ENCODE results near the gene GPR6. TPM values are rescaled to one million over a fixed set of nuclear protein-coding genes. Genes with fewer than 3 reads are reported as not detected.

GPR6 gene, protein sequence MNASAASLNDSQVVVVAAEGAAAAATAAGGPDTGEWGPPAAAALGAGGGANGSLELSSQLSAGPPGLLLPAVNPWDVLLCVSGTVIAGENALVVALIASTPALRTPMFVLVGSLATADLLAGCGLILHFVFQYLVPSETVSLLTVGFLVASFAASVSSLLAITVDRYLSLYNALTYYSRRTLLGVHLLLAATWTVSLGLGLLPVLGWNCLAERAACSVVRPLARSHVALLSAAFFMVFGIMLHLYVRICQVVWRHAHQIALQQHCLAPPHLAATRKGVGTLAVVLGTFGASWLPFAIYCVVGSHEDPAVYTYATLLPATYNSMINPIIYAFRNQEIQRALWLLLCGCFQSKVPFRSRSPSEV
- total RNA-seq (not detected), polyA plus RNA-seq (not detected), total RNA-seq (not detected)

DNA sequence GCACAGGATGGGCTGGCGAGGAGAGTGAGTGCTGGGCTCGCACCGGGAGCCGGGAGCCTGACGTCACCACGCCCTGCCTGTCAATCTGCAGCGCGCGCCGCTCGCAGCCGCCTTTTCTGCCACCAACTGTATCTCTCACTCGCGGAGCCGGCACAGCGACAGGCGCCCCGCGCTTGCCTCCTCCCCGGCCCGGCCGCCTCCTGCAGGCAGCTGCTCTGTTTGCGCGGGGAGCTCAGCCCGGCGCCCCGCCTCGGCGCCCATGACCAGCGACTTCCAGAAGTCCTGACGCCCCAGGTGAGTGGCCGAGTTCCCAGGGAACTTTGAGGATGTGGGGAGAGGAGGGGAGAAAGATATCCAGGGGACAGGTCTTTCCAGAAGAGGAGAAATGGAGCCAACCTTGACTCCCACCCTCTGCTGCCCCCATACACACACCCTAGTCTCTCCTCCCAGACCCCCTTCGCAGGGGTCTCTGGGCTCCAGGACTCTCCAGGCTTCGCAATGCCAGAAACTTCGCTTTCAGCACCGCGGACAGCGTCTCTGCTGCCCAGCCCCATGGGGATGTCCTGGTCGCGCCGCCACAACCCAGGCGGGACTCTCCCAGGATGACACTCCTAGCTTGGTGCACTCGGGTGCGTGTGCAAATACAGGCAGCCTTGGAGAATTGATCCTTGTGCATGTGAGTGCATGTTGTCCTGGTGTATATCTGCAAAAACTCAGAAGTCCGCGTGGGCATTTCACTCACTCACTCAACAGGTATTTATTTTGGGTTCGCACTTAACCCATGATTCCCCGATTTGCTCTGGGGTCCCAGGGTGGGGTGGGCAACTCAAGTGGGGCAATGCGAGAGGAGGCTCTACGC is at the start of gene GPR6:
TSS of gene GPR6 (plus strand) at position 138 of the 859 bp plus-strand sequence. CDS start 802 bp downstream, outside the sequence.
- no peaks in the 10 kb centered on the region for H3K36me3 Mint-ChIP-seq
- H3K4me1 ChIP-seq (ENCODE audit: control insufficient read depth in 2 of 2, insufficient read depth in 2 of 2, low read length in 2 of 2) = no peaks in the 10 kb centered on the region
- POLR2A ChIA-PET = no interaction called here
- peaks cover 0 to 19% (median 8%) of the 10 kb centered on the region in 11 donors for H3K9me3 Mint-ChIP-seq
- H3K36me3 ChIP-seq (ENCODE audit: control insufficient read depth in 2 of 3, insufficient read depth in 3 of 3, low read length in 3 of 3) = no peaks in the 10 kb centered on the region
- CTCF ChIA-PET = no interaction called here
- H3K27me3 ChIP-seq (ENCODE audit: control insufficient read depth in 2 of 2, insufficient read depth in 2 of 2, low read length in 2 of 2) = no peaks in the 10 kb centered on the region
- H3K27me3 Mint-ChIP-seq = peaks cover 29 to 87% (median 74%) of the 10 kb centered on the region in 5 donors
- H3K27ac Mint-ChIP-seq = no peak within 1 kb of the TSS
- no peaks in the 10 kb centered on the region for H3K9me3 ChIP-seq (ENCODE audit: control insufficient read depth in 2 of 3, low read length in 3 of 3)
- H3K4me3 Mint-ChIP-seq = no peak within 1 kb of the TSS
- intact Hi-C loops (cut with micrococcal nuclease) = no loop called here
- H3K4me1 Mint-ChIP-seq = peaks cover 0 to 1% (median 0%) of the 10 kb centered on the region in 7 donors
- DNase-seq (peak in 7 of 9 donors; percentile 3 to 51 (median 22)), ATAC-seq (peak; percentile 58)
- no peak within 1 kb of the TSS for H3K4me3 ChIP-seq (ENCODE audit: low read length)
- H3K27ac ChIP-seq (ENCODE audit: low read depth, low read length) = no peak within 1 kb of the TSS

DNA sequence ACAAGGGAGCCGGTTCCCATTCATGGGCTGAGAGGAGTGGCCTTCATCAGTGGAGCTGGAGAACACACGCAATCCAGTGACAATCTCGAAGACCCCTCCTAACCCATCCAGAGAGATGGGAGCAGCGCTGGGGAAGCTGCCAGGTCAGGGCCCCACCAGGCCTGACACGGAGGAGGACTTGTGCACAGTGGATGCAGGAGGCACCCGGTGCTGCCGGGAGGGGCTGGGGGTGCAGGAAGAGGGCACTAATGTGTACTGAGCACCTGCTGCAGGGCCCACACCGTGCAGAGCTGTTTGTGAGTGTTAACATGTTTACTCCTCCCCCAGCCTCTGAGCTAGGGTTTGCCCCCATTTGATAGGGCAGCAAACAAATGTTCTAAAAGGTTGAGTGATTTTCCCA is 43.8 kb upstream of the GPR6 start:
- Mint-ChIP-seq H3K9me3 (peaks cover 0 to 7% (median 4%) of the 10 kb centered on the region in 11 donors), H3K36me3 (peaks cover 0 to 4% (median 3%) of the 10 kb centered on the region in 5 donors), H3K4me1 (no peaks in the 10 kb centered on the region), H3K27ac (no peak overlapping the region), H3K27me3 (peaks cover 0 to 9% (median 5%) of the 10 kb centered on the region in 5 donors), H3K4me3 (no peak overlapping the region)
- intact Hi-C loops (cut with micrococcal nuclease) = no loop called here
- ATAC-seq (no peak), DNase-seq (no peak)
- ChIA-PET POLR2A (no interaction called here), CTCF (no interaction called here)
- Histone ChIP-seq H3K36me3 (ENCODE audit: control insufficient read depth in 2 of 3, insufficient read depth in 3 of 3, low read length in 3 of 3) (no peaks in the 10 kb centered on the region), H3K4me3 (ENCODE audit: low read length) (no peak overlapping the region), H3K9me3 (ENCODE audit: control insufficient read depth in 2 of 3, low read length in 3 of 3) (no peaks in the 10 kb centered on the region), H3K4me1 (ENCODE audit: control insufficient read depth in 2 of 2, insufficient read depth in 2 of 2, low read length in 2 of 2) (no peaks in the 10 kb centered on the region), H3K27ac (ENCODE audit: low read depth, low read length) (no peak overlapping the region), H3K27me3 (ENCODE audit: control insufficient read depth in 2 of 2, insufficient read depth in 2 of 2, low read length in 2 of 2) (no peaks in the 10 kb centered on the region)

DNA sequence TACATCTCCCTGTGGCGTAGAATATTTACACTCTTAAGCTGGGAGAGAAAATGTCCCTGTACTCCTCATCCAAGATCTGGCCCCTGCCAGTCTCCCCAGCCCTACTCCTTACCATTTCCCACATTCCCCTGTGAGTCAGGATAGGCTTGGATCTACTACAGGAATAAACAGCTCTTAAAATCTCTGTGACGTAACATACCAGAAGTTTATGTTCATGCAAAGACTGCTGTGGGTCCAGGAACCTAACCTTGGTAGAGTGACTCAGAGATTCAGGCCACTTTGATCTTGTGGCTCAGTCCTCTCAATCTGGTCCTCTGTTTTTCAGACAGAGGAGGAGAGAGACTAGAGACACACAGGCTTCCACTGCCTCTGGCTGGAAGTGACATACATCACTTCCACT is 38.5 kb upstream of the GPR6 start:
- H3K36me3 Mint-ChIP-seq = peaks cover 0 to 4% (median 3%) of the 10 kb centered on the region in 5 donors
- no peak overlapping the region for H3K4me3 Mint-ChIP-seq
- Histone ChIP-seq H3K27ac (ENCODE audit: low read depth, low read length) (no peak overlapping the region), H3K4me1 (ENCODE audit: control insufficient read depth in 2 of 2, insufficient read depth in 2 of 2, low read length in 2 of 2) (no peaks in the 10 kb centered on the region), H3K27me3 (ENCODE audit: control insufficient read depth in 2 of 2, insufficient read depth in 2 of 2, low read length in 2 of 2) (no peaks in the 10 kb centered on the region), H3K4me3 (ENCODE audit: low read length) (no peak overlapping the region), H3K36me3 (ENCODE audit: control insufficient read depth in 2 of 3, insufficient read depth in 3 of 3, low read length in 3 of 3) (no peaks in the 10 kb centered on the region), H3K9me3 (ENCODE audit: control insufficient read depth in 2 of 3, low read length in 3 of 3) (no peaks in the 10 kb centered on the region)
- peaks cover 0 to 7% (median 4%) of the 10 kb centered on the region in 11 donors for H3K9me3 Mint-ChIP-seq
- H3K27ac Mint-ChIP-seq = no peak overlapping the region
- CTCF ChIA-PET = no interaction called here
- DNase-seq (no peak), ATAC-seq (no peak)
- intact Hi-C loops (cut with micrococcal nuclease) = no loop called here
- H3K27me3 Mint-ChIP-seq = peaks cover 3 to 29% (median 7%) of the 10 kb centered on the region in 5 donors
- POLR2A ChIA-PET = no interaction called here
- no peaks in the 10 kb centered on the region for H3K4me1 Mint-ChIP-seq

DNA sequence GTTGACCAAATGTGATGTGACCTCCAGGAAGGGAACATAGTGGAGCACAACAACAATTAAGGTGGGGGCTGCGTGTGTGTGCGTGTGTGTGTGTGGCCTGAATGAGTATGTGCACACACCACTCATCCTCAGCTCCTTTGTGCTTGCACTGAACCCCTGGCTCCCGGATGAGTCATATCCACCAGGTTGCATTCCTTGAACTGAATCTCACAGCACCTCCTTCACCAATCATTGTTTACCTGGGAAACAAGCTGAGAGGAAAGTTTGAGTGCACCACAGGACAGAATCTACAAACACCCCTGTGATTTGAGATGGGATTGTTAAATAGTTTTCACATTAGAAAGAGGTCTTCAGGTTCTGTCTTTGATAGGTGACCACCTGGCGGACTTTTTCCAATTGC is 33.7 kb upstream of the GPR6 start:
- no peaks in the 10 kb centered on the region for H3K4me1 Mint-ChIP-seq
- ATAC-seq (no peak), DNase-seq (no peak)
- Histone ChIP-seq H3K9me3 (ENCODE audit: control insufficient read depth in 2 of 3, low read length in 3 of 3) (no peaks in the 10 kb centered on the region), H3K27ac (ENCODE audit: low read depth, low read length) (no peak overlapping the region), H3K36me3 (ENCODE audit: control insufficient read depth in 2 of 3, insufficient read depth in 3 of 3, low read length in 3 of 3) (no peaks in the 10 kb centered on the region), H3K27me3 (ENCODE audit: control insufficient read depth in 2 of 2, insufficient read depth in 2 of 2, low read length in 2 of 2) (no peaks in the 10 kb centered on the region), H3K4me3 (ENCODE audit: low read length) (no peak overlapping the region), H3K4me1 (ENCODE audit: control insufficient read depth in 2 of 2, insufficient read depth in 2 of 2, low read length in 2 of 2) (no peaks in the 10 kb centered on the region)
- peaks cover 0 to 2% (median 0%) of the 10 kb centered on the region in 11 donors for H3K9me3 Mint-ChIP-seq
- ChIA-PET CTCF (no interaction called here), POLR2A (no interaction called here)
- no peaks in the 10 kb centered on the region for H3K36me3 Mint-ChIP-seq
- no peak overlapping the region for H3K4me3 Mint-ChIP-seq
- intact Hi-C loops (cut with micrococcal nuclease) = no loop called here
- H3K27me3 Mint-ChIP-seq = peaks cover 0 to 43% (median 4%) of the 10 kb centered on the region in 5 donors
- no peak overlapping the region for H3K27ac Mint-ChIP-seq

DNA sequence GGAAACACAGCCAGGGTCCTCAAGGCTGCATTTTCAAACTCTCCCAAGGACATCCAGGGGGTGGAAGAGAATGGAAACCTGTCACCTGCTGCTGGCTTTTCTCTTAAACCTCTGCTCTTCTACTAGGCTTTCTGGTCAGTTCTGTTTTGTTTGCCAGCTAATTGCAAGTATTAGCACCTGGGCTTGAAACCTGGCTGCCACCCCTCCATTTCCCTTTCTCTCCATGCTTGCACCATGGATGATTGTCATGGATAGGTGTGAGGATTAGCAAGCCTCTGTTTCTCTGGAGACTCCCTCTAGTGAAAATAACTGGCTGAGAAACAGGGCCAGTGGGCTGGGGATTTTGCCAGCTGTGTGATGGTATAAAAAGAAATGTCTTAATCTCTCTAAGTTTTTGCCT is 33.0 kb upstream of the GPR6 start:
- H3K4me1 ChIP-seq (ENCODE audit: control insufficient read depth in 2 of 2, insufficient read depth in 2 of 2, low read length in 2 of 2) = no peaks in the 10 kb centered on the region
- peaks cover 0 to 46% (median 3%) of the 10 kb centered on the region in 5 donors for H3K27me3 Mint-ChIP-seq
- POLR2A ChIA-PET = no interaction called here
- no peak for ATAC-seq
- no peaks in the 10 kb centered on the region for H3K9me3 ChIP-seq (ENCODE audit: control insufficient read depth in 2 of 3, low read length in 3 of 3)
- H3K4me3 ChIP-seq (ENCODE audit: low read length) = no peak overlapping the region
- H3K9me3 Mint-ChIP-seq = peaks cover 0 to 2% (median 0%) of the 10 kb centered on the region in 11 donors
- no peak overlapping the region for H3K27ac Mint-ChIP-seq
- H3K27me3 ChIP-seq (ENCODE audit: control insufficient read depth in 2 of 2, insufficient read depth in 2 of 2, low read length in 2 of 2) = no peaks in the 10 kb centered on the region
- DNase-seq = no peak
- no peak overlapping the region for H3K27ac ChIP-seq (ENCODE audit: low read depth, low read length)
- CTCF ChIA-PET = no interaction called here
- H3K36me3 ChIP-seq (ENCODE audit: control insufficient read depth in 2 of 3, insufficient read depth in 3 of 3, low read length in 3 of 3) = no peaks in the 10 kb centered on the region
- H3K4me3 Mint-ChIP-seq = no peak overlapping the region
- H3K36me3 Mint-ChIP-seq = no peaks in the 10 kb centered on the region
- intact Hi-C loops (cut with micrococcal nuclease) = no loop called here
- H3K4me1 Mint-ChIP-seq = no peaks in the 10 kb centered on the region

DNA sequence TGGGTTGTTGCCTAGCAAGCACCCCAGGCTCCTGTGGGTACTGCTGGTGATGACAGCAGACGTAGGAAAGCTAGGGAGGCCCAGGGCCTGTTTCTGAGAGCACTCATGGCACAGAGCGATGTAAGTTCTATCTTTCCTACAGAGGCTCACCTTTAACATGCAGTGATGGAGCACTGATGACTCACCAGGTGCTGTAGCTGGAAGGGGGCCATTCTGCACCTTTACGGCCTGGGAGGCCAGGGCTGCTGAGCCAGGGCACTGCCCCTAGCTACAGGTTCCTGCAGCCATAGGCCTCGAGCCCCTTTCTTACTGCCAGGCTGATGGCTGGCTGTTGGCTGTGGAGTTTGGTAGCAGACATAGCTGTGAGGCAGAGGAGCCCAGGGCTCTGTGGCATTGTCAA is 31.1 kb upstream of the GPR6 start:
- no peaks in the 10 kb centered on the region for H3K27me3 ChIP-seq (ENCODE audit: control insufficient read depth in 2 of 2, insufficient read depth in 2 of 2, low read length in 2 of 2)
- H3K4me3 Mint-ChIP-seq = no peak overlapping the region
- H3K9me3 Mint-ChIP-seq = peaks cover 0 to 4% (median 0%) of the 10 kb centered on the region in 11 donors
- H3K4me1 Mint-ChIP-seq = no peaks in the 10 kb centered on the region
- H3K36me3 ChIP-seq (ENCODE audit: control insufficient read depth in 2 of 3, insufficient read depth in 3 of 3, low read length in 3 of 3) = no peaks in the 10 kb centered on the region
- DNase-seq (no peak), ATAC-seq (no peak)
- intact Hi-C loops (cut with micrococcal nuclease) = no loop called here
- H3K27me3 Mint-ChIP-seq = peaks cover 3 to 51% (median 9%) of the 10 kb centered on the region in 5 donors
- no peaks in the 10 kb centered on the region for H3K36me3 Mint-ChIP-seq
- H3K27ac Mint-ChIP-seq = no peak overlapping the region
- no peaks in the 10 kb centered on the region for H3K4me1 ChIP-seq (ENCODE audit: control insufficient read depth in 2 of 2, insufficient read depth in 2 of 2, low read length in 2 of 2)
- no peak overlapping the region for H3K27ac ChIP-seq (ENCODE audit: low read depth, low read length)
- no peak overlapping the region for H3K4me3 ChIP-seq (ENCODE audit: low read length)
- H3K9me3 ChIP-seq (ENCODE audit: control insufficient read depth in 2 of 3, low read length in 3 of 3) = no peaks in the 10 kb centered on the region
- ChIA-PET CTCF (no interaction called here), POLR2A (no interaction called here)

All from naive thymus-derived CD4-positive, alpha-beta T cell (primary cell).